GM12878 (cell line): ENCODE results near the gene MROH2A. TPM values are rescaled to one million over a fixed set of nuclear protein-coding genes. Genes with fewer than 3 reads are reported as not detected.

Experiments used
- BACH1 ChIP-seq: fragments of 450-650 bp; IDR thresholded peaks from 2 replicates; pipeline ENCODE4 v1.6.1; 2017; ENCODE audit warnings: mild to moderate bottlenecking, borderline replicate concordance
- BHLHE40 ChIP-seq, 2 experiments: fragments of 450-650 bp in 1 of 2; IDR thresholded peaks; 2 replicates each; pipeline ENCODE4 v1.6.1; 2011 to 2017; ENCODE audit warnings: low read depth in 2 of 2, borderline replicate concordance in 1 of 2, improper control_type of control experiment in 1 of 2, low read length in 1 of 2, mild to moderate bottlenecking in 1 of 2
- CUX1 ChIP-seq: IDR thresholded peaks from 2 replicates; pipeline ENCODE4 v1.6.1; 2012; ENCODE audit warnings: improper control_type of control experiment, low read depth, low read length; ENCODE audit not compliant: insufficient replicate concordance
- HDAC6 ChIP-seq: fragments of 200-600 bp; sonication (generic); IDR thresholded peaks from one replicate; pipeline ENCODE4 v1.8.0; 2017; ENCODE audit warnings: antibody characterized with exemption; ENCODE audit not compliant: unreplicated experiment
- POU2F2 ChIP-seq: IDR thresholded peaks from 3 replicates; pipeline ENCODE4 v1.6.1; 2011; ENCODE audit warnings: low read depth, mild to moderate bottlenecking, low read length, borderline replicate concordance
- ZNF217 ChIP-seq: fragments of 450-650 bp; IDR thresholded peaks from 2 replicates; pipeline ENCODE4 v1.6.1; 2017; ENCODE audit warnings: antibody characterized with exemption, mild to moderate bottlenecking
- polyA plus RNA-seq, 11 experiments: library from polyadenylated mRNA; depleted of rRNA in 4 of 11; unstranded in 6 of 11; stranded (reverse) in 5 of 11; fragments of >200 nt; fragmentation: Nextera tagmentation in 4 of 11; fragmentation: Illumina TruSeq in 1 of 11; extraction: Ambion mirVana in 4 of 11; extraction: Trizol in 1 of 11; gene quantifications; 1 replicate in 1 of 11; 2 replicates in 10 of 11; pipeline versions ENCODE4 v1.2.1 to v1.2.3, GENCODE V29; 2011 to 2016; ENCODE audit warnings: inconsistent platforms in 2 of 11, missing spikeins in 2 of 11, low read depth in 1 of 11
- total RNA-seq, 4 experiments: library from RNA; depleted of rRNA in 3 of 4; stranded (reverse); fragments of >200 nt in 3 of 4; fragmentation: Illumina TruSeq in 1 of 4; extraction: Trizol in 1 of 4; gene quantifications; 2 replicates each; pipeline versions ENCODE4 v1.2.1 to v1.2.3, GENCODE V29; 2013 to 2021
- TF ChIP-seq, protein P1 (sequence below): fragments of 450-650 bp; formaldehyde crosslinking; IDR thresholded peaks from 2 replicates; pipeline ENCODE4 v1.4.0; 2022; ENCODE audit warnings: mild to moderate bottlenecking, moderate library complexity

The MROH2A gene
- total and polyA plus RNA-seq, 10 of the 15 experiments (the other 5 are each of a cell fraction or from before 2014, with no cell fraction given) = not detected

DNA sequence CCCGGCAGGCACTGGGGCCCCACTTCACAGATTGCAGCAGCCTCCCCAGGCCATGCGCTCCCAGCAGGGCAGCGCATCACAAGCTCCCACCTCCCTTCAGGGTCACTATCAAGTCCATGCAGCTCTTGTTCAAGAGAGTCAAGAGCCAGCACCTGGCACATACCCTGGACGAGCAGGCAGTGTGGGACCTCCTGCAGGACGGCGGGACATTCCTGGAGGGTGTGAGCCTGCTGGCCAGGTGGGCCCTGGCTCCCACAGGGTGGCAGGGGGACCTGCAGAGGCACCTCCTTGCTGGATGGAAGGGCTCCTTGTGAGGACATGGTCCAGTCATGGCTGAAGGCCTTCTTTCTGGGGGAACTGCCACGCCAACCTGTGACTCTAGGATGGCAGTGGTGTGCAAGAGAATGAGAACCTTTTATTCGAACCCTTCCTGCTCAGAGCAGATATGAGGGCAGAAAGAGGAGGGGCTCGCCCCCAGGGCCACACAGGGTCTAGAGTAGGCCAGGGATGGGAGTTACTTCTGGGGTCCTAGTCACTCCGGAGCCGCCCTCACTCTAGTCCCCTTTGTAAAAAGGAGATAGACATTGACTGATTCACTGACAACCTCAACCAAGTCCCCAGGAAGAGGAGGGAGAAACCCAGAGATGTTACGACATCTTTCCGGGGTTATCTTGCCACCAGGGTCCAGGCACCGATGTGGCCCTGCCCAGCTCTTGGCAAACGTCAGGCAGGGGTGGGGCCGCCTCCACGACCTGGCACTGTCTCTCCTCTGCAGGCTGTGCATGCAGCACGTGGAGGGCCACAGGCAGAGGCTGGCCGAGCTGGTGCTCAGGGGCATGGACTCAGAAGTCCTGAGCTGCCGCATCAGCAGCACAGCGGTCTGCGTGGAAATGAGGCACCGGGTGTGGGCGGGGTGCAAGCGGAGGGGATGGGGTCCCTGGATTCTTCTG is 44.9 kb downstream of the MROH2A start (continued):
- TF ChIP-seq, protein P1, sequence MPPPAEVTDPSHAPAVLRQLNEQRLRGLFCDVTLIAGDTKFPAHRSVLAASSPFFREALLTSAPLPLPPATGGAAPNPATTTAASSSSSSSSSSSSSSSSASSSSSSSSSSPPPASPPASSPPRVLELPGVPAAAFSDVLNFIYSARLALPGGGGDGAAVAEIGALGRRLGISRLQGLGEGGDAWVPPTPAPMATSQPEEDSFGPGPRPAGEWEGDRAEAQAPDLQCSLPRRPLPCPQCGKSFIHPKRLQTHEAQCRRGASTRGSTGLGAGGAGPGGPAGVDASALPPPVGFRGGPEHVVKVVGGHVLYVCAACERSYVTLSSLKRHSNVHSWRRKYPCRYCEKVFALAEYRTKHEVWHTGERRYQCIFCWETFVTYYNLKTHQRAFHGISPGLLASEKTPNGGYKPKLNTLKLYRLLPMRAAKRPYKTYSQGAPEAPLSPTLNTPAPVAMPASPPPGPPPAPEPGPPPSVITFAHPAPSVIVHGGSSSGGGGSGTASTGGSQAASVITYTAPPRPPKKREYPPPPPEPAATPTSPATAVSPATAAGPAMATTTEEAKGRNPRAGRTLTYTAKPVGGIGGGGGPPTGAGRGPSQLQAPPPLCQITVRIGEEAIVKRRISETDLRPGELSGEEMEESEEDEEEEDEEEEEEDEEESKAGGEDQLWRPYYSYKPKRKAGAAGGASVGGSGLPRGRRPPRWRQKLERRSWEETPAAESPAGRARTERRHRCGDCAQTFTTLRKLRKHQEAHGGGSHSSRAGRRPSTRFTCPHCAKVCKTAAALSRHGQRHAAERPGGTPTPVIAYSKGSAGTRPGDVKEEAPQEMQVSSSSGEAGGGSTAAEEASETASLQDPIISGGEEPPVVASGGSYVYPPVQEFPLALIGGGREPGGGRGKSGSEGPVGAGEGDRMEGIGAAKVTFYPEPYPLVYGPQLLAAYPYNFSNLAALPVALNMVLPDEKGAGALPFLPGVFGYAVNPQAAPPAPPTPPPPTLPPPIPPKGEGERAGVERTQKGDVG (CRISPR knock-in tag) = no peak
- TF ChIP-seq ZNF217 (no peak), HDAC6 (no peak), BACH1 (no peak), BHLHE40 (IDR thresholded peaks at IDR 0.05; ENCODE audit: borderline replicate concordance in 1 of 2, low read depth in 2 of 2, low read length in 1 of 2) (no peak), POU2F2 (no peak), CUX1 (no peak)
